ENCODE measurements around the gene PLCG2.
"Not testable (repeated sequence)": the region's sequence is repeated elsewhere in the genome, so short reads cannot be mapped to it uniquely, and the experiment has no call there.

The PLCG2 gene

GRCh38 chr16:81778861-81779535, at the start of gene PLCG2:
TSS of gene PLCG2 (plus strand) at chr16:81779291. CDS start at chr16:81785990, 6,699 bp downstream.
- peak; percentile 67 for DNase-seq

- DNase-seq: no peak
Observed at GRCh38 chr16:81729451-81729850, 49.6 kb upstream of the PLCG2 start.

GRCh38 chr16:81730090-81731051, 48.7 kb upstream of the PLCG2 start:
- DNase-seq: no peak

GRCh38 chr16:81731649-81732048, 47.4 kb upstream of the PLCG2 start:
- no peak for DNase-seq

GRCh38 chr16:81732699-81733098, 46.4 kb upstream of the PLCG2 start:
- DNase-seq: no peak

- no peak for DNase-seq
Observed at GRCh38 chr16:81733295-81733694, 45.8 kb upstream of the PLCG2 start.

GRCh38 chr16:81734632-81735434, 44.3 kb upstream of the PLCG2 start:
- DNase-seq: no peak

- DNase-seq: peak; percentile 40
Observed at GRCh38 chr16:81737885-81738536, 41.1 kb upstream of the PLCG2 start.

- peak; percentile 84 for DNase-seq
Observed at GRCh38 chr16:81738783-81739496, 40.2 kb upstream of the PLCG2 start.

GRCh38 chr16:81739503-81739902, 39.6 kb upstream of the PLCG2 start:
- DNase-seq: no peak

- no peak for DNase-seq
Observed at GRCh38 chr16:81740169-81740568, 38.9 kb upstream of the PLCG2 start.

- not testable (repeated sequence) for DNase-seq
Observed at GRCh38 chr16:81741430-81741770, 37.7 kb upstream of the PLCG2 start.

GRCh38 chr16:81744385-81744784, 34.7 kb upstream of the PLCG2 start:
- DNase-seq: no peak

- no peak for DNase-seq
Observed at GRCh38 chr16:81744911-81745310, 34.2 kb upstream of the PLCG2 start.

- DNase-seq: peak; percentile 3
Observed at GRCh38 chr16:81745704-81746558, 33.2 kb upstream of the PLCG2 start.

GRCh38 chr16:81746566-81746965, 32.5 kb upstream of the PLCG2 start:
- DNase-seq: no peak

- peak; percentile 19 for DNase-seq
Observed at GRCh38 chr16:81748476-81749198, 30.5 kb upstream of the PLCG2 start.

- peak; percentile 80 for DNase-seq
Observed at GRCh38 chr16:81752225-81752875, 26.7 kb upstream of the PLCG2 start.

- DNase-seq: no peak
Observed at GRCh38 chr16:81752876-81753227, 26.2 kb upstream of the PLCG2 start.

GRCh38 chr16:81754858-81755257, 24.2 kb upstream of the PLCG2 start:
- DNase-seq: no peak

Measured in GDM1 (cell line).